BLaER1 (cell line): ENCODE results near the gene MORN1.

Experiments
- H3K27ac ChIP-seq: shearing (Covaris generic); formaldehyde crosslinking; 2 replicates; pipeline ENCODE4 v1.8.1; 2022
- H3K27me3 ChIP-seq: shearing (Covaris generic); formaldehyde crosslinking; 2 replicates; pipeline ENCODE4 v1.8.1; 2022
- H3K36me3 ChIP-seq: shearing (Covaris generic); formaldehyde crosslinking; 2 replicates; pipeline ENCODE4 v1.8.1; 2022
- H3K4me1 ChIP-seq: shearing (Covaris generic); formaldehyde crosslinking; 2 replicates; pipeline ENCODE4 v1.8.1; 2022
- H3K4me2 ChIP-seq: shearing (Covaris generic); formaldehyde crosslinking; 2 replicates; pipeline ENCODE4 v1.8.1; 2022
- H3K4me3 ChIP-seq: shearing (Covaris generic); formaldehyde crosslinking; 2 replicates; pipeline ENCODE4 v1.8.1; 2022
- H3K9ac ChIP-seq: shearing (Covaris generic); formaldehyde crosslinking; 2 replicates; pipeline ENCODE4 v1.8.1; 2022
- H3K9me3 ChIP-seq: shearing (Covaris generic); formaldehyde crosslinking; 2 replicates; pipeline ENCODE4 v1.8.1; 2022
- H4K20me1 ChIP-seq: shearing (Covaris generic); formaldehyde crosslinking; 2 replicates; pipeline ENCODE4 v1.8.1; 2022
- Cebpa-rat ChIP-seq: shearing (Covaris generic); IDR thresholded peaks from 2 replicates; pipeline ENCODE4 v1.8.1; 2022

MORN1 gene

DNA sequence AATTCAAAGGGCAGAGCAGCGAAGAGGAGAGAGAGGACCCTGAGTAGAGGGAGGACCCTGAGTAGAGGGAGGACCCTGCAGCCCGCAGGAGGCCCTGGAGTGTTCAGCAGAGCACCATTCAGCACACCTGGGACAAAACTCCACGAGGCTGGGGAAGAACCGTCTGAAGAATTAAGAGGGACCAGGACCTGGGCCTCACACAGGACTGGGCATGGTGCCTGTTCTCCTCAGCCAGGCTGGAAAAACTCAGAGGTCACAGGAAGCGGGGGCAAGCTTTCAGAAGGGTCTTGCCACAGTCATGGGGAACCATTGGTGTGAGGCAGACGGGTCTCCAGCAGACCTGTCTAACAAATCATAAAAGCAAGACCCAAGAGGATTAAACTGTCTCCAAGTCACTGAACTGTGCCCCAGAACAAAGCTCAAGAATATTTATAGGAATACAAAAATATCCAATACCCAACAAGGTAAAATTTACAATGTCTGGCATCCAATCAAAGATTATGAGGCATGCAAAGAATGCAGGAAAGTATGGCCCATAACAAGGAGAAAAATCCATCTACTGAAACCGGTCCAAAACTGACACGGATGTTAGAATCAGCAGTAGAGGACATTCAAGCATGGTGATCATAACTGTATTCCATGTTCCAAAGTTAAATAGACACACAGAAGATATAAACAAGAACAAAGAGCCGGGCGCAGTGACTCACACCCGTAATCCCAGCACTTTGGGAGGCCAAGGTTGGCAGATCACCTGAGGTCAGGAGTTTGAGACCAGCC is 30.6 kb downstream of the MORN1 start:
- H3K27me3 ChIP-seq = no peaks in the 10 kb centered on the region
- no peak for TF ChIP-seq Cebpa-rat
- H3K27ac ChIP-seq = no peak overlapping the region
- H3K9ac ChIP-seq = no peak overlapping the region
- no peaks in the 10 kb centered on the region for H3K36me3 ChIP-seq
- H3K4me3 ChIP-seq = no peak overlapping the region
- H4K20me1 ChIP-seq = no peaks in the 10 kb centered on the region
- H3K4me2 ChIP-seq = peak overlapping the region; percentile 70
- peaks cover 15% of the 10 kb centered on the region for H3K4me1 ChIP-seq
- H3K9me3 ChIP-seq = peaks cover 30% of the 10 kb centered on the region

GRCh38 chr1:2358651-2359640 is 32.4 kb downstream of the MORN1 start:
- Histone ChIP-seq H3K4me2 (no peak overlapping the region), H4K20me1 (no peaks in the 10 kb centered on the region), H3K4me1 (peaks cover 25% of the 10 kb centered on the region), H3K36me3 (no peaks in the 10 kb centered on the region), H3K27me3 (no peaks in the 10 kb centered on the region), H3K9ac (no peak overlapping the region), H3K27ac (no peak overlapping the region), H3K9me3 (peaks cover 27% of the 10 kb centered on the region), H3K4me3 (no peak overlapping the region)
- no peak for TF ChIP-seq Cebpa-rat

DNA sequence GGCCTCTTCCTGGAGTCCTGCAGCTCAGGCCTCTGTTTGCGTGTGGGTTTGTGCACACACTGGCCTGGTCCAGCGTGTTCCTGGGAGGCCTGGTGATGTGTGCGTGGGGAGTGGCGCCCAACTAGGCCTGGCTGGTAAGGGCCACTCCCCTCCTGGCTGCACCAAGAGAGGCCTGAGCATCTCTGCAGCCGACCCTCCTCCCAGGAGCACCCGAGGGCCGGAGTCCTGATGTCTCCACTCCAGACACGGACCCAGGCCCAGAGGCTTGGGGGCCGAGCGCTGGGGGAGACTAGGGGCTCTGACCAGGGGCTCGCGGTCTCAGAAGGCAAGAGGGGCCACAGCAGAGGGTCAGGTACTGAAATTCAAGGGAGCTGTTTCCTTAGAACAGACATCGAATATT is 33.3 kb downstream of the MORN1 start:
- Histone ChIP-seq H3K9me3 (peaks cover 20% of the 10 kb centered on the region), H3K4me2 (no peak overlapping the region), H3K27ac (no peak overlapping the region), H3K4me1 (peaks cover 34% of the 10 kb centered on the region), H4K20me1 (no peaks in the 10 kb centered on the region), H3K36me3 (no peaks in the 10 kb centered on the region), H3K27me3 (no peaks in the 10 kb centered on the region), H3K9ac (no peak overlapping the region), H3K4me3 (no peak overlapping the region)
- no peak for TF ChIP-seq Cebpa-rat

DNA sequence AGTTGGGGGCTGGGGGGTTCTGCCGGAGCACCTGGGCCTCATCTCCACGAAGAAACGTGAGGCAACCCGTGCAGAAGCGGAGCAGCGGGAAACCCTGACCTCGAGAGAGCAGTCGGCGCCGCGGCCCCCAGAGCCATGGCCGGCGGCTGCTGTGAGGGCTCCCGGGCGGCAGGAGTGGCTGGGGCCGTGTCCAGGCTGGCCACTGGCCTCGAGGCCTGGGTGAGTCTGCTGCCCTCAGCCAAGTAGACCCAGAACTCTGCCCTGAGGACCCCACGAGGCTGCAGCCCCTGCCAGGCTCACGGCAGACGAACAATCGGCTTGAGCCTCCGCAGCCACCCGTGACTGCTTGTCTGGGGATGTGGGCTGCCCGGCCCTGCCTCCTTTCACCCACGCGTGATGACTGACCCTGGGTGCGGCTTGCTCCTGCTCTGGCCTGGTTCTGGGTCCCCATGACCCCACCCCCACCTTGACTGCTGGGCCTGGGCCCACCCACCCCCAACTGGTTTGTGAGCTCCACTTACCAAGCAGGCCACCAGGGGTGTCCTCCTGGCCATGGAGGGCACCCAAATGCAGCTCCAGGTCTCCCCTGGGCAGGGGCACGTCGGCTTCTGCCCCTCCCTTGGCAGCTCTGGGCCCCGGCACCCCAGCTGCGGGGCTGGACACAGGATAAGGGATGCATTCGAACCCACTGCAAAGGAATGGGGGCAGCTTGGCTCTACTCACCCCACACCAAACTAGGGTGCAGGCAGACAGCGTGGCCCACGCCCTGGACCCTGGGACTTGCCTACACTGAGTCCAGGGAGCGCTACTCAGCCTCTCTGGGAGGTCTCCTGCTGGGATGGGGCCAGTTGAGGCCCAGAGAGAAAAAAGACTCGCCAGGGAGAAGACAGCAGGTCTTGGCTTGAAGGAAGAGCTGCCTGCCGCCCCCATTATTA is 34.2 kb downstream of the MORN1 start:
- no peak overlapping the region for H3K4me2 ChIP-seq
- H3K27ac ChIP-seq = no peak overlapping the region
- H3K9ac ChIP-seq = no peak overlapping the region
- no peaks in the 10 kb centered on the region for H3K36me3 ChIP-seq
- H3K4me1 ChIP-seq = peaks cover 43% of the 10 kb centered on the region
- H4K20me1 ChIP-seq = no peaks in the 10 kb centered on the region
- H3K9me3 ChIP-seq = peaks cover 12% of the 10 kb centered on the region
- no peak for TF ChIP-seq Cebpa-rat
- no peak overlapping the region for H3K4me3 ChIP-seq
- H3K27me3 ChIP-seq = no peaks in the 10 kb centered on the region

DNA sequence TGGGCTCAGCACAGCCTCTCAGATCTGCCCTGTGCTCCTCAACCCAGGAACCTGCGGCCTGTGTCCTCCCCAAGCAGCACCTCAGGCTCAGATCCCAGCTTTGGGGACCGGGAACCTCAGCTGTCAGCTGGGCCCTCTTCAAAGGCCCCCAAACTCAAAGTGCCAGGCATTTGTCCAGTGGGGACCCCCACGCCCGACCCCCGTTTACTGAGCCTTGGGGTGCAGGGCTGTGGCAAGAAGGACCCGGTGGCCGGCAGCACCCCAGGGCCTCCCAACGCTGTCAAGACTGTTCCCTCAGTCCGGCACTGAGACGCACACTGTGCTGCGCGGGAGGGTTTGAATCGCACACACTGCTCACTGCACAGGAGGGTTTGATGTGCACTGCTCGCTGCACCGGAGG is 35.0 kb downstream of the MORN1 start:
- Histone ChIP-seq H3K9me3 (peaks cover 4% of the 10 kb centered on the region; the same call in 1 of the 2 replicates), H3K27me3 (no peaks in the 10 kb centered on the region), H4K20me1 (no peaks in the 10 kb centered on the region), H3K4me1 (peaks cover 46% of the 10 kb centered on the region), H3K36me3 (no peaks in the 10 kb centered on the region), H3K27ac (no peak overlapping the region), H3K4me2 (no peak overlapping the region), H3K9ac (no peak overlapping the region), H3K4me3 (no peak overlapping the region)
- TF ChIP-seq Cebpa-rat = no peak

DNA sequence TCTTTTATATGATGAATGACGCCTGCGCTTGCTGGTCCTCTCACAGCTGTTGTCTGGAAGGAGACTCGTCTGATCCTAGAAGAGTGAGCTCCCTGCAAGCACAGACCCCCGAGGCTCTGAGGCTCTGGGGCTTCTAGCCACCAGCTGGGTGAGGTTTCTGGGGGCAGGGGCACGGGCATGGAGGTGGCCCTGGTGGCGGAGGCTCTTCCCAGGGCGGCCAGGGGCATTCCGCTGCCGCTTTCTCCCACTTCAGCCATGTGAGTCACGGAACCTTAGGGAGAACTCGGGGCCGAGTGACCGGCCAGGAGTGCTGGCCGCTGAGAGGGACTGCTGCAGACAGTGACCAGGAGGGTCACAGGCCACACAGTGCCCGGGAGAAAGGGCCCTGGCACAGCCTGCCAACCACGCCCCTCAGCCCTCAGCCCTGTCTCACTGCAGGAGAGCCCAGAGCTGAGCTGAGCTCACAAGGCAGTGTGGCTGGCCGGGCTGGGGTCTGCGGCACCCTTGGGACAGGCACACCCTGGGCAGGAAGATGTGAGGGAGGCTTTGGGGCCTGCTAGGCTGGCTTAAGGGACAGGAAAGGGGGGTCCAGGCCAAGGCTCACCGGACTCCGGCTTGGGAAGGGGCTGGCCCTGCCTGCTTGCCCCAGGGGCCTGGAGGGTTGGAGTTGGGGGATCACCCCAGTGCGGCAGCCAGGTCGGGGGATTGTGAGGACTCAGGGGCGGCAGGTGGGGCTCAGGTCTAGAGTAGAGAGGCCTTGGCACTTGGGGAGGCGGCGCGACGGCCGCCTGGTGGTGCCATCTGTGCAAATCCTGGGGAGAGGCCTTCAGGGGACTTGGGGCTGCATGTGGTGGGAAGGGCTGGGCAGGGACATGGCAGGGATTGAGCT is 35.7 kb downstream of the MORN1 start:
- H3K27ac ChIP-seq = no peak overlapping the region
- H3K4me1 ChIP-seq = peaks cover 40% of the 10 kb centered on the region

DNA sequence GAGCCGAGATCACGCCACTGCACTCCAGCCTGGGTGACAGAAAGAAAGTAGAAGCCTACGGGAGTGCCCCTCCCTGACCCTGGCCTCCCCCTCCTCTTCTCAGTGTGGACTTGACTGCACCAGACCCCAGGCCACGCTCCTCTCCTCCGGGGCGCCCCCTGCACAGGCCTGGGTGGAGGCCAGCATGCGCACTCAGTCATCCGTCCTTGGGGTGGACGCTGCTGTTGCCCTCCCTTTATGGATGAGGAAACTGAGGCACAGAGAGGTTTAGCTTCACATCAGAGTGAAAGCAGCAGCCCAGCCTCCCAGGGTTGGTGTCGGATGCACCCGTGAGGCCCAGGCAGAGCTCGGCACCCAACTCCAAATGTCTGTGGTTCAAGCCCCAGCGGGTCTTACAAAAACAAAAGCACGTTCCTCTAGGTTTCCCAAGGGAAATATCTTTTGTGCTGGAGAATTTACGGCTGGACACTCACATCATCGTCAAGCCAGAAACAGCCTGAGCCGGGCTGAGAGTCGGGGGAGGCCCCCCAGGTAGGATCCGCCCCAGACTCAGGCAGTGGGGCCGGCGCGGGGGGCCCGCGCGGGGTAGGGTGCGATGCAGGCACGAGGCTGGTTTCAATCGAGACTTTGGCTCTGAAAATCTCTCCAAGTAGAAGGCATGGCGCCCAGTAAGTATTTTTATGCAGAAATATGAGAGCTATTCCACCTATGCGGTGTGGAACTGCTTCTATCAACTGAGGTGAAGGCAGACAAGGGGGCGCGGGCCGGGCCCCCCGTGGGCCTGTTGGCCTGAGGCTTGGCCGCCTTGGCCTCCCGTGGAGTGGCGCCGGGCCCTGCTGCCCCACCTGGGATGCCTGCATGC is 36.6 kb downstream of the MORN1 start:
- Histone ChIP-seq H3K4me3 (no peak overlapping the region), H3K4me1 (peaks cover 32% of the 10 kb centered on the region), H3K4me2 (peak overlapping the region; percentile 18), H3K27me3 (no peaks in the 10 kb centered on the region), H3K27ac (no peak overlapping the region), H3K36me3 (no peaks in the 10 kb centered on the region), H3K9me3 (no peaks in the 10 kb centered on the region), H3K9ac (no peak overlapping the region), H4K20me1 (no peaks in the 10 kb centered on the region)
- no peak for TF ChIP-seq Cebpa-rat

More for the DNA sequence above, 35.7 kb downstream of the MORN1 start:
- no peak for TF ChIP-seq Cebpa-rat
- Histone ChIP-seq H3K9ac (no peak overlapping the region), H3K4me2 (no peak overlapping the region), H3K27me3 (no peaks in the 10 kb centered on the region), H4K20me1 (no peaks in the 10 kb centered on the region), H3K9me3 (no peaks in the 10 kb centered on the region), H3K4me3 (no peak overlapping the region), H3K36me3 (no peaks in the 10 kb centered on the region)
